Ishikawa (cell line): Measurements from ENCODE around the gene PCBP4.

Source experiments
- CEBPB ChIP-seq: IDR thresholded peaks from 2 replicates; pipeline ENCODE4 v1.6.1; 2012
- CREB1 ChIP-seq: IDR thresholded peaks from 2 replicates; pipeline ENCODE4 v1.6.1; 2012; ENCODE audit warnings: low read depth
- EGR1 ChIP-seq: IDR thresholded peaks from 2 replicates; pipeline ENCODE4 v1.6.1; 2012
- EP300 ChIP-seq: IDR thresholded peaks from 2 replicates; pipeline ENCODE4 v1.6.1; 2012; ENCODE audit warnings: borderline replicate concordance
- FOXM1 ChIP-seq: IDR thresholded peaks from 2 replicates; pipeline ENCODE4 v1.6.1; 2012; ENCODE audit warnings: low read depth, borderline replicate concordance
- NFIC ChIP-seq: IDR thresholded peaks from 2 replicates; pipeline ENCODE4 v1.6.1; 2012
- RAD21 ChIP-seq: IDR thresholded peaks from 2 replicates; pipeline ENCODE4 v1.6.1; 2012; ENCODE audit warnings: low read depth
- TAF1 ChIP-seq: IDR thresholded peaks from 2 replicates; pipeline ENCODE4 v1.6.1; 2012; ENCODE audit warnings: low read depth, mild to moderate bottlenecking
- TCF12 ChIP-seq: IDR thresholded peaks from 2 replicates; pipeline ENCODE4 v1.6.1; 2012; ENCODE audit warnings: low read depth
- TEAD4 ChIP-seq: IDR thresholded peaks from 2 replicates; pipeline ENCODE4 v1.6.1; 2012
- USF1 ChIP-seq: IDR thresholded peaks from 2 replicates; pipeline ENCODE4 v1.6.1; 2012
- YY1 ChIP-seq: IDR thresholded peaks from 2 replicates; pipeline ENCODE4 v1.6.1; 2012; ENCODE audit warnings: low read depth
- ZBTB7A ChIP-seq: IDR thresholded peaks from 2 replicates; pipeline ENCODE4 v1.6.1; 2012; ENCODE audit warnings: low read depth
- TF ChIP-seq, protein P1 (sequence below): IDR thresholded peaks from 2 replicates; pipeline ENCODE4 v1.6.1; 2012
- TF ChIP-seq, protein P2 (sequence below): IDR thresholded peaks from 2 replicates; pipeline ENCODE4 v1.6.1; 2012; ENCODE audit warnings: low read depth, mild to moderate bottlenecking

PCBP4 gene

GRCh38 chr3:51961602-51962569, 5.4 kb downstream of the PCBP4 start:
- TF ChIP-seq CREB1 (no peak), CEBPB (no peak), NFIC (no peak), RAD21 (no peak), EGR1 (no peak), USF1 (no peak), ZBTB7A (no peak), TCF12 (no peak), EP300 (no peak)
- TF ChIP-seq, protein P1, sequence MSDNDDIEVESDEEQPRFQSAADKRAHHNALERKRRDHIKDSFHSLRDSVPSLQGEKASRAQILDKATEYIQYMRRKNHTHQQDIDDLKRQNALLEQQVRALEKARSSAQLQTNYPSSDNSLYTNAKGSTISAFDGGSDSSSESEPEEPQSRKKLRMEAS = no peak
- TF ChIP-seq, protein P2, sequence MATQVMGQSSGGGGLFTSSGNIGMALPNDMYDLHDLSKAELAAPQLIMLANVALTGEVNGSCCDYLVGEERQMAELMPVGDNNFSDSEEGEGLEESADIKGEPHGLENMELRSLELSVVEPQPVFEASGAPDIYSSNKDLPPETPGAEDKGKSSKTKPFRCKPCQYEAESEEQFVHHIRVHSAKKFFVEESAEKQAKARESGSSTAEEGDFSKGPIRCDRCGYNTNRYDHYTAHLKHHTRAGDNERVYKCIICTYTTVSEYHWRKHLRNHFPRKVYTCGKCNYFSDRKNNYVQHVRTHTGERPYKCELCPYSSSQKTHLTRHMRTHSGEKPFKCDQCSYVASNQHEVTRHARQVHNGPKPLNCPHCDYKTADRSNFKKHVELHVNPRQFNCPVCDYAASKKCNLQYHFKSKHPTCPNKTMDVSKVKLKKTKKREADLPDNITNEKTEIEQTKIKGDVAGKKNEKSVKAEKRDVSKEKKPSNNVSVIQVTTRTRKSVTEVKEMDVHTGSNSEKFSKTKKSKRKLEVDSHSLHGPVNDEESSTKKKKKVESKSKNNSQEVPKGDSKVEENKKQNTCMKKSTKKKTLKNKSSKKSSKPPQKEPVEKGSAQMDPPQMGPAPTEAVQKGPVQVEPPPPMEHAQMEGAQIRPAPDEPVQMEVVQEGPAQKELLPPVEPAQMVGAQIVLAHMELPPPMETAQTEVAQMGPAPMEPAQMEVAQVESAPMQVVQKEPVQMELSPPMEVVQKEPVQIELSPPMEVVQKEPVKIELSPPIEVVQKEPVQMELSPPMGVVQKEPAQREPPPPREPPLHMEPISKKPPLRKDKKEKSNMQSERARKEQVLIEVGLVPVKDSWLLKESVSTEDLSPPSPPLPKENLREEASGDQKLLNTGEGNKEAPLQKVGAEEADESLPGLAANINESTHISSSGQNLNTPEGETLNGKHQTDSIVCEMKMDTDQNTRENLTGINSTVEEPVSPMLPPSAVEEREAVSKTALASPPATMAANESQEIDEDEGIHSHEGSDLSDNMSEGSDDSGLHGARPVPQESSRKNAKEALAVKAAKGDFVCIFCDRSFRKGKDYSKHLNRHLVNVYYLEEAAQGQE = no peak

GRCh38 chr3:51961011-51961410, 6.2 kb downstream of the PCBP4 start:
- TF ChIP-seq TCF12 (no peak), RAD21 (no peak), FOXM1 (no peak), CREB1 (no peak), TEAD4 (no peak)
- TF ChIP-seq, protein P2 = no peak

- TF ChIP-seq, protein P2 = no peak
- no peak for TF ChIP-seq EGR1
- no peak for TF ChIP-seq TAF1
- no peak for TF ChIP-seq USF1
Observed at GRCh38 chr3:51960386-51960785, 6.9 kb downstream of the PCBP4 start.

GRCh38 chr3:51959651-51960050, 7.6 kb downstream of the PCBP4 start:
- TF ChIP-seq, protein P1 = no peak
- TF ChIP-seq, protein P2 = no peak
- TF ChIP-seq YY1 (no peak), EGR1 (no peak), EP300 (no peak), TEAD4 (no peak), CEBPB (no peak), TAF1 (no peak), CREB1 (no peak), NFIC (no peak), FOXM1 (no peak), ZBTB7A (no peak), TCF12 (no peak), USF1 (no peak), RAD21 (no peak)
